ENCODE measurements around the gene BOLA3.

BOLA3 gene

GRCh38 chr2:74174909-74175308, 27.2 kb upstream of the BOLA3 start:
- no peak for DNase-seq (ENCODE audit: low read depth)
- TF ChIP-seq CTCF (IDR thresholded peaks at IDR 0.05; ENCODE audit: control insufficient read depth, insufficient read depth, low read depth, low read length, missing control alignments) = no peak
- H3K4me3 ChIP-seq (ENCODE audit: control insufficient read depth, low read depth, low read length) = no peak overlapping the region

- no peak for DNase-seq (ENCODE audit: low read depth)
- no peak overlapping the region for H3K4me3 ChIP-seq (ENCODE audit: control insufficient read depth, low read depth, low read length)
- no peak for TF ChIP-seq CTCF (IDR thresholded peaks at IDR 0.05; ENCODE audit: control insufficient read depth, insufficient read depth, low read depth, low read length, missing control alignments)
Observed at GRCh38 chr2:74168739-74169138, 21.0 kb upstream of the BOLA3 start.

GRCh38 chr2:74164761-74165160, 17.0 kb upstream of the BOLA3 start:
- no peak for TF ChIP-seq CTCF (IDR thresholded peaks at IDR 0.05; ENCODE audit: control insufficient read depth, insufficient read depth, low read depth, low read length, missing control alignments)
- no peak for DNase-seq (ENCODE audit: low read depth)
- H3K4me3 ChIP-seq (ENCODE audit: control insufficient read depth, low read depth, low read length) = no peak overlapping the region

- no peak for TF ChIP-seq CTCF (IDR thresholded peaks at IDR 0.05; ENCODE audit: control insufficient read depth, insufficient read depth, low read depth, low read length, missing control alignments)
- DNase-seq (ENCODE audit: low read depth) = no peak
- no peak overlapping the region for H3K4me3 ChIP-seq (ENCODE audit: control insufficient read depth, low read depth, low read length)
Observed at GRCh38 chr2:74162951-74163350, 15.2 kb upstream of the BOLA3 start.

- no peak for DNase-seq (ENCODE audit: low read depth)
- H3K4me3 ChIP-seq (ENCODE audit: control insufficient read depth, low read depth, low read length) = no peak overlapping the region
- TF ChIP-seq CTCF (IDR thresholded peaks at IDR 0.05; ENCODE audit: control insufficient read depth, insufficient read depth, low read depth, low read length, missing control alignments) = no peak
Observed at GRCh38 chr2:74155830-74156229, 8.1 kb upstream of the BOLA3 start.

GRCh38 chr2:74152954-74153353, 5.2 kb upstream of the BOLA3 start:
- DNase-seq (ENCODE audit: low read depth) = no peak
- no peak for TF ChIP-seq CTCF (IDR thresholded peaks at IDR 0.05; ENCODE audit: control insufficient read depth, insufficient read depth, low read depth, low read length, missing control alignments)
- H3K4me3 ChIP-seq (ENCODE audit: control insufficient read depth, low read depth, low read length) = no peak overlapping the region
